GM12801 (cell line): Measurements from ENCODE around the gene TMEM45B.

Experiments
- CTCF ChIP-seq: IDR thresholded peaks from one replicate; pipeline ENCODE4 v1.5.1; 2011; ENCODE audit warnings: control low read depth; ENCODE audit not compliant: insufficient read length; ENCODE audit errors: extremely low read depth

Gene TMEM45B

GRCh38 chr11:129795089-129795488, 20.6 kb upstream of the TMEM45B start:
- TF ChIP-seq CTCF, result no peak

- TF ChIP-seq CTCF, result no peak
These were observed 17.4 kb upstream of the TMEM45B start for GRCh38 chr11:129798212-129798611.

GRCh38 chr11:129800655-129801054, 15.0 kb upstream of the TMEM45B start:
- no peak for TF ChIP-seq CTCF

GRCh38 chr11:129803533-129803932, 12.1 kb upstream of the TMEM45B start:
- TF ChIP-seq CTCF, result no peak

GRCh38 chr11:129804012-129804411, 11.6 kb upstream of the TMEM45B start:
- no peak for TF ChIP-seq CTCF

GRCh38 chr11:129813231-129813791, 2.3 kb upstream of the TMEM45B start:
- no peak for TF ChIP-seq CTCF

GRCh38 chr11:129814244-129815014, 1.2 kb upstream of the TMEM45B start:
- TF ChIP-seq CTCF, result no peak
